ENCODE results near the gene MANBA.

Gene MANBA

GRCh38 chr4:102675141-102675540 lies 85.6 kb downstream of the MANBA start:
- no peak for DNase-seq (ENCODE audit: low read depth, low spot score)
- TF ChIP-seq SUZ12 (IDR thresholded peaks at IDR 0.05; ENCODE audit: extremely low read depth, insufficient read depth, insufficient read length) (no peak), YY1 (IDR thresholded peaks at IDR 0.05; ENCODE audit: insufficient read depth, insufficient read length) (no peak), ZNF274 (IDR thresholded peaks at IDR 0.05; ENCODE audit: low read depth, low read length) (no peak)
- Histone ChIP-seq H3K36me3 (ENCODE audit: insufficient read depth, insufficient read length, low read length) (no peaks in the 10 kb centered on the region), H3K27me3 (ENCODE audit: insufficient read depth, insufficient read length) (no peaks in the 10 kb centered on the region), H3K9me3 (ENCODE audit: insufficient read depth, low read length) (no peaks in the 10 kb centered on the region), H3K4me3 (ENCODE audit: insufficient read length, low read depth) (no peak overlapping the region), H3K9ac (ENCODE audit: insufficient read length, low read depth) (no peak overlapping the region), H3K4me1 (ENCODE audit: insufficient read depth, insufficient read length) (no peaks in the 10 kb centered on the region)

- no peak for DNase-seq (ENCODE audit: low read depth, low spot score)
- Histone ChIP-seq H3K36me3 (ENCODE audit: insufficient read depth, insufficient read length, low read length) (no peaks in the 10 kb centered on the region), H3K27me3 (ENCODE audit: insufficient read depth, insufficient read length) (no peaks in the 10 kb centered on the region), H3K9ac (ENCODE audit: insufficient read length, low read depth) (no peak overlapping the region), H3K4me1 (ENCODE audit: insufficient read depth, insufficient read length) (no peaks in the 10 kb centered on the region), H3K4me3 (ENCODE audit: insufficient read length, low read depth) (no peak overlapping the region), H3K9me3 (ENCODE audit: insufficient read depth, low read length) (no peaks in the 10 kb centered on the region)
- TF ChIP-seq SUZ12 (IDR thresholded peaks at IDR 0.05; ENCODE audit: extremely low read depth, insufficient read depth, insufficient read length) (no peak), YY1 (IDR thresholded peaks at IDR 0.05; ENCODE audit: insufficient read depth, insufficient read length) (no peak), ZNF274 (IDR thresholded peaks at IDR 0.05; ENCODE audit: low read depth, low read length) (no peak)
Observed at GRCh38 chr4:102667001-102667400, 93.8 kb downstream of the MANBA start.

DNA sequence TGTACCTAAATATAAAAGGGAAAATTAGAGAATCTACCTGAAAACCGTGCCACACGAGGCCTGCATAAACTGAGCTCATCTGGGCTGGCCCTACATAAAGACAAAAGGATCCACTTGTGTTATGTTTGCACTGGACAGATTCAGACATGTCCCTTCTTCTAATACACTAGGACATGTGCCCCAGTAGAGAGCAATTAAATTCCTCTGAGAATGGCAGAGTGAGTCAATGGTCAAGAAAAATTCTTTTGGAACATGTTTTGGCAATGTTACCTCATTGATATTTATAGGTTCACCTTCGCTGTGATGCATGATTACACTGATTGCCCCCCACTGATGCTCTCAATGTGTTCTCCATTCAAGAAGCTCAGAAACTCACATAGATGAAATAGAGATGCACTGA lies 95.2 kb downstream of the MANBA start:
- no peak overlapping the region for H3K9ac ChIP-seq (ENCODE audit: insufficient read length, low read depth)
- no peaks in the 10 kb centered on the region for H3K9me3 ChIP-seq (ENCODE audit: insufficient read depth, low read length)
- no peaks in the 10 kb centered on the region for H3K27me3 ChIP-seq (ENCODE audit: insufficient read depth, insufficient read length)
- no peak for TF ChIP-seq ZNF274 (IDR thresholded peaks at IDR 0.05; ENCODE audit: low read depth, low read length)
- no peak for TF ChIP-seq SUZ12 (IDR thresholded peaks at IDR 0.05; ENCODE audit: extremely low read depth, insufficient read depth, insufficient read length)
- no peak for TF ChIP-seq YY1 (IDR thresholded peaks at IDR 0.05; ENCODE audit: insufficient read depth, insufficient read length)
- H3K36me3 ChIP-seq (ENCODE audit: insufficient read depth, insufficient read length, low read length) = no peaks in the 10 kb centered on the region
- no peak for DNase-seq (ENCODE audit: low read depth, low spot score)
- no peak overlapping the region for H3K4me3 ChIP-seq (ENCODE audit: insufficient read length, low read depth)
- no peaks in the 10 kb centered on the region for H3K4me1 ChIP-seq (ENCODE audit: insufficient read depth, insufficient read length)

DNA sequence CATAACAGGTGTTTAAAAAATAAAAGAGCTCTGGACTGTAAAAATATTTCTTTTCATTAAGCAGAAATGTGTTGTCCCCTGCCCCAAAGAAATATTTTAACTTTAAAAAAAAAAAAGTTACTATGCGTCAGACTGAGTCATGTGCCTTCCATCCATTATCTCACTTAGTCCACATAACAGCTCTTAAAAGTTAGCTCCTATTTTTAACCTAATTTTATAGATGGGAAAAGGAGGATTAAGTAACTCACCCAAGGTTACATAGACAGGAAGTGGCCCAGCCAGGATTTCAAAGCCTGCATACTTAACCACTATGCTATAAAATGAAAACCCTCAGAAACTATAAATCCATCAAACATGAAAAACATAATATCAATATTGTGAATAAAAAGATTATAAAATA lies 97.7 kb downstream of the MANBA start:
- Histone ChIP-seq H3K4me3 (ENCODE audit: insufficient read length, low read depth) (no peak overlapping the region), H3K36me3 (ENCODE audit: insufficient read depth, insufficient read length, low read length) (no peaks in the 10 kb centered on the region), H3K4me1 (ENCODE audit: insufficient read depth, insufficient read length) (no peaks in the 10 kb centered on the region), H3K27me3 (ENCODE audit: insufficient read depth, insufficient read length) (no peaks in the 10 kb centered on the region), H3K9ac (ENCODE audit: insufficient read length, low read depth) (no peak overlapping the region), H3K9me3 (ENCODE audit: insufficient read depth, low read length) (no peaks in the 10 kb centered on the region)
- no peak for DNase-seq (ENCODE audit: low read depth, low spot score)
- no peak for TF ChIP-seq ZNF274 (IDR thresholded peaks at IDR 0.05; ENCODE audit: low read depth, low read length)
- TF ChIP-seq YY1 (IDR thresholded peaks at IDR 0.05; ENCODE audit: insufficient read depth, insufficient read length) = no peak
- no peak for TF ChIP-seq SUZ12 (IDR thresholded peaks at IDR 0.05; ENCODE audit: extremely low read depth, insufficient read depth, insufficient read length)

GRCh38 chr4:102657206-102657605 lies 103.6 kb downstream of the MANBA start:
- TF ChIP-seq YY1 (IDR thresholded peaks at IDR 0.05; ENCODE audit: insufficient read depth, insufficient read length) (no peak), SUZ12 (IDR thresholded peaks at IDR 0.05; ENCODE audit: extremely low read depth, insufficient read depth, insufficient read length) (no peak), ZNF274 (IDR thresholded peaks at IDR 0.05; ENCODE audit: low read depth, low read length) (no peak)
- Histone ChIP-seq H3K4me1 (ENCODE audit: insufficient read depth, insufficient read length) (no peaks in the 10 kb centered on the region), H3K4me3 (ENCODE audit: insufficient read length, low read depth) (no peak overlapping the region), H3K27me3 (ENCODE audit: insufficient read depth, insufficient read length) (no peaks in the 10 kb centered on the region), H3K9me3 (ENCODE audit: insufficient read depth, low read length) (no peaks in the 10 kb centered on the region), H3K36me3 (ENCODE audit: insufficient read depth, insufficient read length, low read length) (no peaks in the 10 kb centered on the region), H3K9ac (ENCODE audit: insufficient read length, low read depth) (no peak overlapping the region)
- no peak for DNase-seq (ENCODE audit: low read depth, low spot score)

DNA sequence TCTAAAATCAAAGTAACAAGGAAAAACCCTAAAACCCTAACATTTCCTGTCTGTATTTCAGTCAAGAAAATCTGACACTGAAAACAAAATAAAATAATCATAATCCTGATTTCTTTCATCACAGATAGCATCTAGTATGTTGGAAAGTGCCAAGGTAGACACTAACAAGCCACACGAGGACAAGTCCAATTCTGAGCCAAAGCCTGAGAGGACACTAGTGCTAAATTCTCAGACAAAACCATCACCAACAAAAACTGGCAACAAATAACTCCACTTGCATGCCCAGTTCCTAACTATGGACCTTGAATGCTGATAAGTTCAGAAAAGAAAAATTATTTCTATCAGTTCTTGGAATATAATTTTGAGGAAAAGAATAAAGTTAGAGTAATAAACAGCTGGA lies 113.7 kb downstream of the MANBA start:
- TF ChIP-seq ZNF274 (IDR thresholded peaks at IDR 0.05; ENCODE audit: low read depth, low read length) = no peak
- no peak for TF ChIP-seq YY1 (IDR thresholded peaks at IDR 0.05; ENCODE audit: insufficient read depth, insufficient read length)
- TF ChIP-seq SUZ12 (IDR thresholded peaks at IDR 0.05; ENCODE audit: extremely low read depth, insufficient read depth, insufficient read length) = no peak
- Histone ChIP-seq H3K27me3 (ENCODE audit: insufficient read depth, insufficient read length) (no peaks in the 10 kb centered on the region), H3K4me1 (ENCODE audit: insufficient read depth, insufficient read length) (no peaks in the 10 kb centered on the region), H3K9me3 (ENCODE audit: insufficient read depth, low read length) (no peaks in the 10 kb centered on the region), H3K9ac (ENCODE audit: insufficient read length, low read depth) (no peak overlapping the region), H3K36me3 (ENCODE audit: insufficient read depth, insufficient read length, low read length) (peaks cover 7% of the 10 kb centered on the region), H3K4me3 (ENCODE audit: insufficient read length, low read depth) (no peak overlapping the region)
- DNase-seq (ENCODE audit: low read depth, low spot score) = no peak

- Histone ChIP-seq H3K27me3 (ENCODE audit: insufficient read depth, insufficient read length) (no peaks in the 10 kb centered on the region), H3K4me1 (ENCODE audit: insufficient read depth, insufficient read length) (no peaks in the 10 kb centered on the region), H3K36me3 (ENCODE audit: insufficient read depth, insufficient read length, low read length) (peaks cover 4% of the 10 kb centered on the region), H3K9ac (ENCODE audit: insufficient read length, low read depth) (no peak overlapping the region), H3K9me3 (ENCODE audit: insufficient read depth, low read length) (no peaks in the 10 kb centered on the region), H3K4me3 (ENCODE audit: insufficient read length, low read depth) (no peak overlapping the region)
- DNase-seq (ENCODE audit: low read depth, low spot score) = no peak
- TF ChIP-seq SUZ12 (IDR thresholded peaks at IDR 0.05; ENCODE audit: extremely low read depth, insufficient read depth, insufficient read length) (no peak), YY1 (IDR thresholded peaks at IDR 0.05; ENCODE audit: insufficient read depth, insufficient read length) (no peak), ZNF274 (IDR thresholded peaks at IDR 0.05; ENCODE audit: low read depth, low read length) (no peak)
Observed at GRCh38 chr4:102642631-102643298, 118.0 kb downstream of the MANBA start.

Data from NT2/D1 (cell line).